Stomach (tissue), 9 donors: ENCODE results near the gene RRP1. TPM values are rescaled to one million over a fixed set of nuclear protein-coding genes. Genes with fewer than 3 reads are reported as not detected.

ENCODE experiments used
- DNase-seq, 2 donors: peaks; one replicate each; pipeline versions ENCODE4 v3.0.0 to v3.0.0-alpha.2; 2013 to 2019
- H3K27ac ChIP-seq, 5 donors: fragments of 200-600 bp in 4 of 5; sonication (generic) in 4 of 5; one replicate each; pipeline ENCODE4 v1.5.1; 2013 to 2019; ENCODE audit warnings: mild to moderate bottlenecking in 1 of 5, moderate library complexity in 1 of 5
- H3K27me3 ChIP-seq, 3 donors: fragments of 200-600 bp; sonication (generic); one replicate each; pipeline ENCODE4 v1.5.1; 2017 to 2019; ENCODE audit warnings: mixed run types in 1 of 3
- H3K36me3 ChIP-seq, 4 donors: fragments of 200-600 bp; sonication (generic); 1 replicate in 3 of 4; 2 replicates in 1 of 4; pipeline ENCODE4 v1.5.1; 2016 to 2019
- H3K4me1 ChIP-seq, 4 donors: fragments of 200-600 bp; sonication (generic); one replicate each; pipeline ENCODE4 v1.5.1; 2016 to 2019
- H3K4me3 ChIP-seq, 4 donors: fragments of 200-600 bp; sonication (generic) in 3 of 4; one replicate each; pipeline ENCODE4 v1.5.1; 2016 to 2019; ENCODE audit warnings: mild to moderate bottlenecking in 1 of 4
- H3K9me3 ChIP-seq, 4 donors: fragments of 200-600 bp; sonication (generic); one replicate each; pipeline ENCODE4 v1.5.1; 2016 to 2019
- CTCF ChIP-seq, 7 experiments: fragments of 450-650 bp in 4 of 7; fragments of 200-600 bp in 3 of 7; sonication (generic) in 3 of 7; IDR thresholded peaks; one replicate each; pipeline ENCODE4 v1.5.1; 2016 to 2019; ENCODE audit warnings: antibody characterized with exemption in 7 of 7, control low read depth in 2 of 7, mild to moderate bottlenecking in 1 of 7
- EP300 ChIP-seq: sonication (generic); formaldehyde crosslinking; IDR thresholded peaks from one replicate; pipeline ENCODE4 v1.6.1; 2017; ENCODE audit warnings: antibody characterized with exemption
- POLR2A ChIP-seq, 4 donors: fragments of 450-650 bp; IDR thresholded peaks; one replicate each; pipeline ENCODE4 v1.6.1; 2016; ENCODE audit warnings: antibody characterized with exemption in 4 of 4, control low read depth in 2 of 4, mild to moderate bottlenecking in 1 of 4, moderate library complexity in 1 of 4
- POLR2AphosphoS5 ChIP-seq, 3 donors: sonication (generic); formaldehyde crosslinking; IDR thresholded peaks; one replicate each; pipeline ENCODE4 v1.6.1; 2016; ENCODE audit warnings: antibody characterized with exemption in 3 of 3
- WGBS, 5 donors: extraction: QIAGEN DNeasy Blood & Tissue Kit in 3 of 5; methylation state at CpG; one replicate each; pipeline versions ENCODE4 v1.1.5 to v1.1.7; 2013 to 2018; 5-methylcytosine and 5-hydroxymethylcytosine counted together
- intact Hi-C: fragments of 100-400 bp; cut with DNase I; formaldehyde crosslinking; loops from one replicate; pipeline ENCODE4 v1.15.1; 2023; ENCODE audit warnings: low total_unique reads
- polyA plus RNA-seq, 3 donors: library from polyadenylated mRNA; stranded (reverse); fragments of 200-250 nt; gene quantifications; one replicate each; pipeline ENCODE4 v1.2.3, GENCODE V29; 2013
- total RNA-seq, 5 donors: library from RNA; depleted of rRNA; stranded (reverse); fragments of >200 nt; gene quantifications; one replicate each; pipeline versions ENCODE4 v1.1.0 to v1.2.3, GENCODE V29; 2014 to 2016
- donor health status: healthy with polysubstance abuse.
- donor health status: Bipolar disorder and iron deficiency.
- donor health status: healthy.

RRP1 gene
- total and polyA plus RNA-seq, 8 donors: 10.6 to 25.6 (median 16.4) TPM

- no peak overlapping the region for H3K27ac ChIP-seq
- H3K4me1 ChIP-seq: peaks cover 0 to 8% (median 0%) of the 10 kb centered on the region in 4 donors
- no peak for DNase-seq
- no peaks in the 10 kb centered on the region for H3K36me3 ChIP-seq
- TF ChIP-seq POLR2A (IDR thresholded peaks at IDR 0.05) (no peak), EP300 (no peak), POLR2AphosphoS5 (IDR thresholded peaks at IDR 0.05) (no peak), CTCF (IDR thresholded peaks at IDR 0.05) (no peak)
- no peaks in the 10 kb centered on the region for H3K27me3 ChIP-seq
- H3K9me3 ChIP-seq: no peaks in the 10 kb centered on the region
- H3K4me3 ChIP-seq: no peak overlapping the region
- WGBS, 5 donors: 90 to 96% (median 94%) methylated on average over 10 of the region's 10 CpGs
- intact Hi-C loops: loop anchor here (10.0 kb wide), 1 partner anchor 94 kb away; no protein-coding TSS in a partner anchor
Measured at GRCh38 chr21:43848771-43849170, 59.4 kb downstream of the RRP1 start.

- no peak for TF ChIP-seq POLR2A (IDR thresholded peaks at IDR 0.05)
- no peaks in the 10 kb centered on the region for H3K36me3 ChIP-seq
- H3K4me3 ChIP-seq: no peak overlapping the region
- H3K27ac ChIP-seq: no peak overlapping the region
- 37 to 72% (median 58%) methylated on average over 10 to 13 of the region's 13 CpGs for WGBS, 5 donors
- DNase-seq: no peak
- H3K9me3 ChIP-seq: no peaks in the 10 kb centered on the region
- intact Hi-C loops: loop anchor here (10.0 kb wide), 1 partner anchor 95 kb away; no protein-coding TSS in a partner anchor
- peaks cover 0 to 8% (median 0%) of the 10 kb centered on the region in 4 donors for H3K4me1 ChIP-seq
- H3K27me3 ChIP-seq: no peaks in the 10 kb centered on the region
Measured at GRCh38 chr21:43849532-43850299, 60.3 kb downstream of the RRP1 start.

GRCh38 chr21:43850728-43851295 lies 61.4 kb downstream of the RRP1 start:
- Histone ChIP-seq H3K27me3 (no peaks in the 10 kb centered on the region), H3K27ac (no peak overlapping the region), H3K9me3 (no peaks in the 10 kb centered on the region), H3K4me3 (no peak overlapping the region), H3K36me3 (no peaks in the 10 kb centered on the region), H3K4me1 (peaks cover 0 to 8% (median 0%) of the 10 kb centered on the region in 4 donors)
- TF ChIP-seq CTCF (IDR thresholded peaks at IDR 0.05) (no peak), EP300 (no peak), POLR2AphosphoS5 (IDR thresholded peaks at IDR 0.05) (no peak), POLR2A (IDR thresholded peaks at IDR 0.05) (no peak)
- no peak for DNase-seq
- intact Hi-C loops: no loop called here
- WGBS, 5 donors: 79 to 90% (median 82%) methylated on average over 8 of the region's 8 CpGs

- DNase-seq: no peak
- Histone ChIP-seq H3K27me3 (no peaks in the 10 kb centered on the region), H3K27ac (no peak overlapping the region), H3K4me3 (no peak overlapping the region), H3K9me3 (no peaks in the 10 kb centered on the region), H3K4me1 (peaks cover 0 to 8% (median 0%) of the 10 kb centered on the region in 4 donors), H3K36me3 (no peaks in the 10 kb centered on the region)
- intact Hi-C loops: no loop called here
- WGBS, 5 donors: 71 to 79% (median 78%) methylated on average over 12 of the region's 12 CpGs
- TF ChIP-seq POLR2A (IDR thresholded peaks at IDR 0.05): no peak
- no peak for TF ChIP-seq CTCF (IDR thresholded peaks at IDR 0.05)
- no peak for TF ChIP-seq EP300
Measured at GRCh38 chr21:43851593-43851992, 62.2 kb downstream of the RRP1 start.
